GM12878 (cell line): Measurements from ENCODE around the gene KRTAP5-6. TPM values are rescaled to one million over a fixed set of nuclear protein-coding genes. Genes with fewer than 3 reads are reported as not detected.

Source experiments
- ATAC-seq: fragments of 200-7000 bp; cut with Tn5 transposase; 3 replicates; pipeline ENCODE4 v1.9.1; 2020; ENCODE audit warnings: mild to moderate bottlenecking, moderate library complexity
- BruUV-seq: library from RNA; stranded (reverse); fragments of 400-500 nt; replicated peaks from 2 replicates; lab custom pipeline; 2021; lab: Mats Ljungman, UMichigan
- CTCF ChIA-PET: fragments of 300-600 bp; sonication (Branson Sonifier 250); formaldehyde crosslinking; extraction: SDS; loops from one replicate; lab custom pipeline; 2021; ENCODE audit warnings: inconsistent platforms; lab: Yijun Ruan, JAX
- POLR2A ChIA-PET: fragments of 350-600 bp; formaldehyde crosslinking; extraction: SDS; loops from one replicate; lab custom pipeline; 2021; ENCODE audit warnings: inconsistent platforms; lab: Charles Lee
- RAD21 ChIA-PET: fragments of 300-600 bp; sonication (Branson Sonifier 250); formaldehyde crosslinking; loops from one replicate; lab custom pipeline; 2023; ENCODE audit warnings: antibody characterized with exemption; ENCODE audit not compliant: unreplicated experiment; lab: Charles Lee
- SMC1A ChIA-PET: fragments of 300-600 bp; sonication (Branson Sonifier 250); formaldehyde crosslinking; loops from one replicate; lab custom pipeline; 2023; ENCODE audit not compliant: unreplicated experiment, uncharacterized antibody; lab: Charles Lee
- DNase-seq: peaks from one replicate; pipeline ENCODE4 v3.0.0-alpha.2; 2011; ENCODE audit warnings: low read depth, low spot score
- FAIRE-seq: peaks from 3 replicates; lab custom pipeline; 2011; peaks lifted over from hg19 to GRCh38; lab: Jason Lieb, UNC
- H2AFZ ChIP-seq: 2 replicates; pipeline ENCODE4 v1.6.0; 2011; ENCODE audit warnings: low read depth, low read length, control low read depth; ENCODE audit not compliant: control insufficient read depth
- H3K27ac ChIP-seq: 2 replicates; pipeline ENCODE4 v1.5.1; 2011; ENCODE audit warnings: control low read depth; ENCODE audit not compliant: control insufficient read depth, insufficient read depth
- H3K27me3 ChIP-seq, 2 experiments: replicated peaks in 1 of 2; 2 replicates each; pipeline versions ENCODE4 v1.6.0 to v1.6.1; 2011; ENCODE audit warnings: low read length in 1 of 2; ENCODE audit not compliant: control insufficient read depth in 2 of 2, insufficient read depth in 2 of 2
- H3K36me3 ChIP-seq, 2 experiments: 2 replicates each; pipeline ENCODE4 v1.5.1; 2011; ENCODE audit warnings: low read length in 1 of 2; ENCODE audit not compliant: control insufficient read depth in 2 of 2, insufficient read depth in 2 of 2
- H3K4me1 ChIP-seq: 2 replicates; pipeline ENCODE4 v1.6.1; 2011; ENCODE audit warnings: mild to moderate bottlenecking, low read length, moderate library complexity, mixed read lengths; ENCODE audit not compliant: control insufficient read depth, insufficient read depth
- H3K4me2 ChIP-seq: 2 replicates; pipeline ENCODE4 v1.6.0; 2011; ENCODE audit warnings: control low read depth; ENCODE audit not compliant: control insufficient read depth, insufficient read depth
- H3K4me3 ChIP-seq: fragments of 200-600 bp; sonication (generic); 2 replicates; pipeline ENCODE4 v1.5.1; 2016
- H3K79me2 ChIP-seq: 2 replicates; pipeline ENCODE4 v1.6.0; 2011; ENCODE audit warnings: low read length; ENCODE audit not compliant: control insufficient read depth, insufficient read depth
- H3K9ac ChIP-seq: 2 replicates; pipeline ENCODE4 v1.8.0; 2011; ENCODE audit warnings: low read length, control low read depth, mixed read lengths; ENCODE audit not compliant: control insufficient read depth, insufficient read depth
- H3K9me3 ChIP-seq: replicated peaks from 3 replicates; pipeline ENCODE4 v1.5.1; 2011; ENCODE audit warnings: mild to moderate bottlenecking, low read length; ENCODE audit not compliant: control insufficient read depth, insufficient read depth
- H4K20me1 ChIP-seq: 2 replicates; pipeline ENCODE4 v1.6.0; 2011; ENCODE audit not compliant: control insufficient read depth, insufficient read depth
- CREB1 ChIP-seq: IDR thresholded peaks from 2 replicates; pipeline ENCODE4 v1.6.1; 2012; ENCODE audit warnings: low read depth, mild to moderate bottlenecking, inconsistent platforms
- DPF2 ChIP-seq: fragments of 450-650 bp; IDR thresholded peaks from 2 replicates; pipeline ENCODE4 v1.6.1; 2017; ENCODE audit warnings: mild to moderate bottlenecking
- POLR2A ChIP-seq: IDR thresholded peaks from 2 replicates; pipeline ENCODE4 v1.6.1; 2011; ENCODE audit warnings: low read depth, mild to moderate bottlenecking, low read length
- RELB ChIP-seq: fragments of 450-650 bp; IDR thresholded peaks from 2 replicates; pipeline ENCODE4 v1.6.1; 2017; ENCODE audit warnings: low read depth, mild to moderate bottlenecking, moderate library complexity
- SMAD1 ChIP-seq: fragments of 450-650 bp; IDR thresholded peaks from 2 replicates; pipeline ENCODE4 v1.6.1; 2018; ENCODE audit warnings: mild to moderate bottlenecking, low read depth; ENCODE audit not compliant: partially characterized antibody
- SMARCA5 ChIP-seq: fragments of 450-650 bp; IDR thresholded peaks from 2 replicates; pipeline ENCODE4 v1.6.1; 2017; ENCODE audit warnings: mild to moderate bottlenecking
- SPI1 ChIP-seq: IDR thresholded peaks from 2 replicates; pipeline ENCODE4 v1.6.1; 2011; ENCODE audit warnings: low read depth, mild to moderate bottlenecking, low read length, moderate library complexity, borderline replicate concordance; ENCODE audit not compliant: insufficient read depth
- SUZ12 ChIP-seq: fragments of 200-600 bp; sonication (generic); IDR thresholded peaks from one replicate; pipeline ENCODE4 v1.6.1; 2018; ENCODE audit warnings: antibody characterized with exemption, mild to moderate bottlenecking; ENCODE audit not compliant: unreplicated experiment
- TARDBP ChIP-seq: IDR thresholded peaks from 2 replicates; pipeline ENCODE4 v1.6.1; 2016; ENCODE audit warnings: borderline replicate concordance
- TBL1XR1 ChIP-seq: IDR thresholded peaks from 2 replicates; pipeline ENCODE4 v1.6.1; 2012; ENCODE audit warnings: low read depth, low read length, improper control_type of control experiment
- TCF12 ChIP-seq: IDR thresholded peaks from 2 replicates; pipeline ENCODE4 v1.6.1; 2011; ENCODE audit warnings: low read depth, mild to moderate bottlenecking, low read length
- TCF3 ChIP-seq: IDR thresholded peaks from 2 replicates; pipeline ENCODE4 v1.6.1; 2012; ENCODE audit warnings: low read depth, mild to moderate bottlenecking, low read length, borderline replicate concordance; ENCODE audit not compliant: insufficient read depth
- ZBTB4 ChIP-seq: fragments of 450-650 bp; formaldehyde crosslinking; IDR thresholded peaks from 2 replicates; pipeline ENCODE4 v1.4.0; 2022; ENCODE audit warnings: mild to moderate bottlenecking, moderate library complexity
- WGBS: methylation state at CpG from one replicate; pipeline ENCODE4 v1.1.6; 2016; ENCODE audit warnings: low lambda C conversion rate; ENCODE audit not compliant: insufficient replicate concordance, insufficient coverage; ENCODE audit errors: missing lambda C conversion rate; 5-methylcytosine and 5-hydroxymethylcytosine counted together
- in situ Hi-C: fragments of 300-500 bp; cut with MboI; formaldehyde crosslinking; loops from 9 replicates; pipeline ENCODE4 v1.14.3; 2018; ENCODE audit warnings: mixed read lengths
- intact Hi-C: fragments of 100-400 bp; cut with micrococcal nuclease; formaldehyde crosslinking; loops from one replicate; pipeline ENCODE4 v1.14.2; 2022; ENCODE audit not compliant: unreplicated experiment
- polyA plus RNA-seq, 11 experiments: library from polyadenylated mRNA; depleted of rRNA in 4 of 11; unstranded in 6 of 11; stranded (reverse) in 5 of 11; fragments of >200 nt; fragmentation: Nextera tagmentation in 4 of 11; fragmentation: Illumina TruSeq in 1 of 11; extraction: Ambion mirVana in 4 of 11; extraction: Trizol in 1 of 11; gene quantifications; 1 replicate in 1 of 11; 2 replicates in 10 of 11; pipeline versions ENCODE4 v1.2.1 to v1.2.3, GENCODE V29; 2011 to 2016; ENCODE audit warnings: inconsistent platforms in 2 of 11, missing spikeins in 2 of 11, low read depth in 1 of 11
- total RNA-seq, 4 experiments: library from RNA; depleted of rRNA in 3 of 4; stranded (reverse); fragments of >200 nt in 3 of 4; fragmentation: Illumina TruSeq in 1 of 4; extraction: Trizol in 1 of 4; gene quantifications; 2 replicates each; pipeline versions ENCODE4 v1.2.1 to v1.2.3, GENCODE V29; 2013 to 2021
- TF ChIP-seq, protein P1 (sequence below): fragments of 450-650 bp; formaldehyde crosslinking; IDR thresholded peaks from 2 replicates; pipeline ENCODE4 v1.4.0; 2020; ENCODE audit warnings: mild to moderate bottlenecking, moderate library complexity

The KRTAP5-6 gene
- total and polyA plus RNA-seq, 10 of the 15 experiments (the other 5 are each of a cell fraction or from before 2014, with no cell fraction given) = not detected

DNA sequence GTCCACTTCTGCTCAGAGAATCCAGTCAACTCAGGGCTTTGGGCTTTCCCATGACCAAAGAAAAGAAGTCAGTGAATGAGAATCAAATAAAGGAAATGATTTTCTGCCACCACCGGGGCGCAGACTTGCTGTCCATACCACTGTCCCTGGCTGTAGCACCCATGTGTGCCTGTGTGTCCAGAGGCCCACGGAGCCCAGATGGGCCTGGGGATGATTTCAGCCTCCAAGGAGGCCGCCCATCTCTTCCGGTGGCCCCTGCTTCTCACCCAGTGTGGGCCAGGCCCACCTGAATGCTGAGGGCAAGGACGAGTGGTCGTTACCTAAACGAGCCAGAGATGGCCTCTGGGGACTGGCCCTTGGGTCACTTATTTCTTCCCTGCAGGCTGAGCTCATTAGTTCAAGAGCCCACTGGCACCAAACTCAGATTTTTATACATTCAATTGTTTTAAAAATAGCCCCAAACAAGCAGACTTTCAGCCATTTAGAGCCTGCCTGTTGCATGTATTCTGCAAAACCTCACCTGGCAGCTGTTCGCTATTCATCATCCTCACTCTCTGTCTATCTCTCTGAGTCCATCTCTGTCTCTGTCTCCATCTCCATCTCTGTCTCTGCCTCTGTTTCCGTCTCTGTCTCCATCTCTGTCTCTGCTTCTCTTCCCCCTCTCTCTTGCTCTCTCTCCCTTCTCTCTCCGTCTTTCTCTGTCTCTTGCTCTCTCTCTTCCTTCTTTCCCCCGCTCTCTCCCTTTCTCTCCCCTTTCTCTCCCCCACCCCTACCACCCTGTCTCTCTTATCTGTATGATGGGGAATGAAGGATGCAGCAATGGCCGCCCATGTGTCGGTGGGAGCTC, 43.2 kb upstream of the KRTAP5-6 start:
- H3K4me2 ChIP-seq = no peak overlapping the region
- BruUV-seq = no TSS peak
- FAIRE-seq = no peak
- no peaks in the 10 kb centered on the region for H3K79me2 ChIP-seq
- H3K4me1 ChIP-seq = no peaks in the 10 kb centered on the region
- no peak overlapping the region for H3K9ac ChIP-seq
- in situ Hi-C loops (no loop called here), intact Hi-C loops (loop anchor here (5.0 kb wide), 2 partner anchors 39 to 179 kb away; partner anchors contain the start of gene SYT8)
- ChIA-PET CTCF (interaction anchor here (1.2 to 3.7 kb wide), 16 partner anchors 10 to 498 kb away, joined by 3 to 56 read pairs (median 6); partner anchors contain the start of gene SYT8), SMC1A (interaction anchor here (1.2 to 1.4 kb wide), 4 partner anchors 37 to 498 kb away, joined by 3 to 12 read pairs (median 7); no protein-coding TSS in a partner anchor), POLR2A (no interaction called here), RAD21 (interaction anchor here (1.2 to 2.6 kb wide), 10 partner anchors 22 to 498 kb away, joined by 3 to 23 read pairs (median 5); no protein-coding TSS in a partner anchor)
- DNase-seq = no peak
- no peak overlapping the region for H3K4me3 ChIP-seq
- no peaks in the 10 kb centered on the region for H3K9me3 ChIP-seq
- WGBS = 41% methylated on average over 14 of the region's 14 CpGs
- no peaks in the 10 kb centered on the region for H3K36me3 ChIP-seq
- H2AFZ ChIP-seq = no peak overlapping the region
- no peak for TF ChIP-seq TCF12
- no peak for TF ChIP-seq TARDBP
- TF ChIP-seq RELB = no peak
- TF ChIP-seq CREB1 = no peak
- no peak for TF ChIP-seq SPI1
- no peak for TF ChIP-seq SMARCA5
- TF ChIP-seq POLR2A = no peak
- TF ChIP-seq DPF2 = no peak
- no peak for TF ChIP-seq TBL1XR1
- TF ChIP-seq, protein P1, sequence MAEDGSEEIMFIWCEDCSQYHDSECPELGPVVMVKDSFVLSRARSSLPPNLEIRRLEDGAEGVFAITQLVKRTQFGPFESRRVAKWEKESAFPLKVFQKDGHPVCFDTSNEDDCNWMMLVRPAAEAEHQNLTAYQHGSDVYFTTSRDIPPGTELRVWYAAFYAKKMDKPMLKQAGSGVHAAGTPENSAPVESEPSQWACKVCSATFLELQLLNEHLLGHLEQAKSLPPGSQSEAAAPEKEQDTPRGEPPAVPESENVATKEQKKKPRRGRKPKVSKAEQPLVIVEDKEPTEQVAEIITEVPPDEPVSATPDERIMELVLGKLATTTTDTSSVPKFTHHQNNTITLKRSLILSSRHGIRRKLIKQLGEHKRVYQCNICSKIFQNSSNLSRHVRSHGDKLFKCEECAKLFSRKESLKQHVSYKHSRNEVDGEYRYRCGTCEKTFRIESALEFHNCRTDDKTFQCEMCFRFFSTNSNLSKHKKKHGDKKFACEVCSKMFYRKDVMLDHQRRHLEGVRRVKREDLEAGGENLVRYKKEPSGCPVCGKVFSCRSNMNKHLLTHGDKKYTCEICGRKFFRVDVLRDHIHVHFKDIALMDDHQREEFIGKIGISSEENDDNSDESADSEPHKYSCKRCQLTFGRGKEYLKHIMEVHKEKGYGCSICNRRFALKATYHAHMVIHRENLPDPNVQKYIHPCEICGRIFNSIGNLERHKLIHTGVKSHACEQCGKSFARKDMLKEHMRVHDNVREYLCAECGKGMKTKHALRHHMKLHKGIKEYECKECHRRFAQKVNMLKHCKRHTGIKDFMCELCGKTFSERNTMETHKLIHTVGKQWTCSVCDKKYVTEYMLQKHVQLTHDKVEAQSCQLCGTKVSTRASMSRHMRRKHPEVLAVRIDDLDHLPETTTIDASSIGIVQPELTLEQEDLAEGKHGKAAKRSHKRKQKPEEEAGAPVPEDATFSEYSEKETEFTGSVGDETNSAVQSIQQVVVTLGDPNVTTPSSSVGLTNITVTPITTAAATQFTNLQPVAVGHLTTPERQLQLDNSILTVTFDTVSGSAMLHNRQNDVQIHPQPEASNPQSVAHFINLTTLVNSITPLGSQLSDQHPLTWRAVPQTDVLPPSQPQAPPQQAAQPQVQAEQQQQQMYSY = no peak
- no peak for TF ChIP-seq SMAD1
- TF ChIP-seq ZBTB4 = no peak
- no peak for TF ChIP-seq TCF3
- TF ChIP-seq SUZ12 = no peak
- no peak overlapping the region for H3K27ac ChIP-seq
- H3K27me3 ChIP-seq = peaks cover 0 to 3% of the 10 kb centered on the region in 2 experiments; a peak in 2 of 4 replicates
- no peaks in the 10 kb centered on the region for H4K20me1 ChIP-seq
- no peak for ATAC-seq
